Activated CD8-positive, alpha-beta memory T cell treated with anti-CD3 and anti-CD28 coated beads, Interleukin-2, amount 50 U/mL, for 1 hour (primary cell): ENCODE results near the gene IDI1.
A peak's percentile ranks its signal among the peaks of the same experiment; 100 is the strongest.
"Not testable (repeated sequence)": the region's sequence is repeated elsewhere in the genome, so short reads cannot be mapped to it uniquely, and the experiment has no call there.

Source experiments
- DNase-seq: peaks from one replicate; pipeline ENCODE4 v3.0.0-alpha.2; 2020; ENCODE audit errors: extremely low read depth

The IDI1 gene

GRCh38 chr10:1048732-1049424 lies at the start of gene IDI1:
Gene IDI1, minus strand, starts transcription at chr10:1049119. Its CDS starts 116 bp downstream, at chr10:1049003.
- peak; percentile 93 for DNase-seq

- DNase-seq, result no peak
Observed at GRCh38 chr10:1097436-1097835, 48.5 kb upstream of the IDI1 start.

DNA sequence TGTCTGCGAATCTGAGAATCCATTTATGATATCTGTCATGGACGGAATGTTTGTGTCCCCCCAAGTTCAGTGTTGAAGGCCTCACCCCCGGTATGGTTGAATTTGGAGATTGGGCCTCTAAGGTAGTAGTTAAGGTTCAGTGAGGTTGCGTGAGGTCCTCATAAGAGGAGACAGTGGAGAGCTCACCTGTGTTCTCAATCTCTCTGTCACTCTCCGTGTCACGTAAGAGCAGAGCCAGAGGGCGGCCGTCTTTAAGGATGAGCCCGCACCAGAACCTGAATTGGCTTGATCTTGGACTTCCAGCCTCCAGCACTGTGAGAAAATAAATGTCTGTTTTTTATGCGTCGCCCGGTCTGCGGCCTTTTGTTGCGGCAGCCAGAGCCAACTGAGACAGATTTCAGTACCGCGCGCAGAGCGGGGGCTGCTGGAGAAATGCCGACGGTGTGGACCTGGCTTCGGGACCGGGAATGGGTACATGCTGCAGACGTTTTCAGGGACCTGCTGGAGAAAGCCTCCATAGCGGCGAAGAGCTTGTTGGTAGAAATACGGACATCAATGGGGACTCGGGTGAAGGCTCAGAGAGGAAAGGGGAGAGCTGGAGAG lies 47.5 kb upstream of the IDI1 start:
- no peak for DNase-seq

DNA sequence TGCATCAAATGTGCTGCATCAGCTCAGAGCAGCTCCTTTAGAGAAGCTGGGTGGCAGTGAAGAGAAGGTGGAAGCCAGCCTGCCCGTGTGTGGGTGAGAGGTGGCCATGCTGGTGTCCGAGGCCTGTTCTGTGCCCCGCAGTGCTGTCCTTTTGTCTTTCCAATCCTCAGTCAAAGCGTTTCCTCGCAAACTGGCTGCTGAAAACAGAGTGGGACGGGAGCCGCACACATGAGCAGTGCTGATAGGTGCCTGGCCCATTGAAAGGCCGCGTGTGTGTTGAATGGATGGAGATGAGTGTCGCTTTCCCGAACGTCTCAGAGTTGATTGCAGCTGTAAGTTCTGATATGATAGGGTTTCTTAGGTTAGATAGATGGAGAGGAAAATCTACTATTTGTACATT lies 46.6 kb upstream of the IDI1 start:
- DNase-seq, result no peak

GRCh38 chr10:1094112-1095057 lies 45.5 kb upstream of the IDI1 start:
- no peak for DNase-seq

DNA sequence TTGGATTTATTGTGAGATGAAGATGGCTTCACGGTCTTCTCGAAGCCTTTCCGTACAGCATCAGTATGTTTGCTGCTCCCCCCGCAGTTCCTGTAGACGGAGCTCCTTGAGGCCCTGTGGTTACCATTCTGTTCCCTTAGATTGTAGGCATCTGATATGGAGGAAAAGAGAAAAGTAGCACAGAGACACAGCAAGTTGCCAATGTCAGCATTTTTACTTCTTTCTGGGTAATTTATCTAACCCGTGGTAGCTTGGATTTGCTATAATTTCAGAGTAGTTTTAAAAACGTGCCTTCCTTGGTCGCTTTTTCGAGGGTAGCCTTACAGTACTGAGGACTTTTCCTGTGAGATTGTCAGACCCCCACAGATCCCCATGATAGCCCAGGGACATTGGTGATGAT lies 44.8 kb upstream of the IDI1 start:
- no peak for DNase-seq

- no peak for DNase-seq
Observed at GRCh38 chr10:1090696-1091095, 41.8 kb upstream of the IDI1 start.

- DNase-seq, result no peak
Observed at GRCh38 chr10:1089017-1089689, 40.2 kb upstream of the IDI1 start.

GRCh38 chr10:1086787-1087186 lies 37.9 kb upstream of the IDI1 start:
- DNase-seq, result no peak

DNA sequence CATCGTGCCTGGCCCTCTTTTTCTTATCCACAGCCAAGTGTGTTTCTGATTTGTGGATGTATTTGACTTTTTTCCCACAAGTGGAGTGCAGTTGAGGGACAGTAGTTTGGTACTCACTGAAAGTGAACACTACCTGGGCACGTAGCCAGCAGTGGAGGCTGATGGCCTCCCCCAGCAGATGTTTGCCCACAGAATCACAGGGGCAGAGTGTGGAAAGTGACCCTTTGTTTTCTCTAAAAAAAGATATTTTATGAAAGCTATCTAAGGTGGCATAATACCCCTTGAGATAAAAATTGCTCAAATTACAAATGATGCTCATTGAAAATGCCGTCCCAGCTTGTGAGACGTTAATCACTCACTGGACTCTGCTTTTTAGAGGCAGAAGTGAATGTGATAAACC lies 36.3 kb upstream of the IDI1 start:
- no peak for DNase-seq

DNA sequence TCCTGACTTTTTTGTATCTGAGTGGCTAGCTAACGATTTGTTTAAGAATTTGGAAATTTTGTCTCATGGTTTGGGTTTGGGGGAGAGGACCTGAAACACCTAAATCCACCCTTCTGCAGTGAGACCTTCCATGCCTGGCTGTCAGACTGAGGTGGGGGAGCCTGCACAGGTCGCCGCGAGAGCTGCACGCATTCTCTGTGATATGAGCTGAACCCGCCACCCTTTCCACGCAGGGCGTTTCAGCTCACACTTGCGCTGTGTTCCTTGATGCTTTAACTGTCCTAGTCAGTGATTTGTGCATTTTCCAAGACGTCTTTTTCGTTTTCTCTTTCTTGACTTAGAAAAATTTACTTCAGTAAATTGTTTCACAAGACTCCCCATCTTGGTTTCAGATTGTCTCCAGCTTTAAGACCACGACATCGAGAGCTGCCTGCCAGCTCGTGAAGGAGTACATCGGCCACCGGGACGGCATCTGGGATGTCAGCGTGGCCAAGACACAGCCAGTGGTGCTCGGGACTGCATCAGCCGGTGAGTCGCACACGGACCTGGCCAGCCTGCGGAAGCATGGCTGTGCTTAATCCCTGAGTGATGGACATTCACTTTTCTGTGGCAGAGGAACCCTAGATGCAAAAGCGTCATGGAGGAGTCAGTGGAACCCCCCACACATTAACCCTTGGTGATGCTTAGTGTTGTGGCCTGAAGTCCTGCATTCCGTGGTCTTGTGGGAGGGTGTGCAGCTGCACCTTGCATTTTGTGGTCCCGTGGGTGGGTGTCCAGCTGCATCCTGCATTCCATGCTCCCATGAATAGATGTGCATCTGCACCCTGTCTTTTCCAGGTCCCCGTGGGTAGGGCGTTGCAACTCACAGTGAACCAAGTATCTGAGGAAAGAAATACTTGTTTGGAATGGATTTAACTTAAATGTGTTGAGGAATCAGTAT lies 35.4 kb upstream of the IDI1 start:
- DNase-seq, result no peak

DNA sequence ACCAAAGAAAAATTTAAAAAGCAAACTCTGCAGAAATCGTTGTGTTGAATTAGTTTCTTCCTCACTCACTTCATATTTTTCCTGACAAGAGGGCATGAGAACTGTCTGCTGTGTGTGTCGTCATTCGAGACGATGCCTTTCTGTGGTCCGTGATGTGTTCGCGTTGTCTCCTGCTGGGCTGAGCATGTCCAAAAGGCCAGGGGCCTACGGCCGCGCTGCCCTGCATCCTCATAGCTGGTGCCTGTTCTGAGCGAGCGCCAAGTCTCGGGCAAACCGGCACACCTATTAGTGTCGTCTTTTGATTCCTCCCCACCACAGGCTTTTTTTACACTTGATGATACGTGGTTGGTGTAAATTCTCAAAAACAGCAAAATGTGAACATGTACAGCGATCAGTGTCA lies 34.7 kb upstream of the IDI1 start:
- no peak for DNase-seq

DNA sequence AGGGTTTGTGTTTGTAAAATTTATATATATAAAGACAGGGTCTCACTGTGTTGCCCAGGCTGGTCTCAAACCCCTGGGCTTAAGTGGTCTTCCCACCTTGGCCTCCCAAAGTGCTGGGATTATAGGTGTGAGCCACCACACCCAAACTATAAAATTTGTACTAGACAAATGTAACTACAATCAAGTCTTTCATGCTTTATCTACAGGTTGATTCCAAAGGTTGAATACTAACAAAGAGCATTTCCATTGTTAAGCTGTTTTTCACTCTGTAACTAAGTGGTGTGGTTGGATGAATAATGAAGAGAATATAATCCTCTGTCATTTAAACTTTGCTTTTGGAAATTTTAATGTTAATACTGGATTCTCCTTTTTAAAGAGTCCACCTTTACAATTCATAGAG lies 29.7 kb upstream of the IDI1 start:
- DNase-seq, result no peak

DNA sequence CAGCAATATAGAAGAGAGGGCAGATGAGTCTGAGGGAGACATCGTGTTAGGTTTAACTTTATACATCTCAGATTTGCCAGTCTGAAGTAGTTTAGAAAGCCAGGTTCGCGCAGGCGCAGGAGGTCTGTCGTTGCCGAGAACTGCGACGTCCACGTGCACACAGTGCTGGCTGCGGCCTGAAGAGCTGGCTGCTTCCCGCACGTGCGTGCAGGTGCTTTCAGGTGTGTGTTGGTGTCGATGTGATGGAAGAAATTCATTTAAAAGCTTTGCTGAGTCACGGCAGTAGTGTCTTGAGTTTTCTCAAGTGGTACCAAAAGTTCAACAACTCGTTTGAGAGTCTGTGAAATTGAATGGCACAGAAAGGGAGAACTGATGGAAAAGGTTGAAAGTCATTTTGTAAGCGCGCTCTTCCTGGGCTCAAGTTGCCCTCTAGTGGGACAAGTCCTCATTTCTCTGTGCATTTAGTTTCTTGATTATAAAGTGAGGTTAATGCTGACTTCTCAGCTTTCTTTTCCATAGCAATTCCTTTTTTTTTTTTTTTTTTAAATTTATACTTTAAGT lies 25.9 kb upstream of the IDI1 start:
- no peak for DNase-seq

DNA sequence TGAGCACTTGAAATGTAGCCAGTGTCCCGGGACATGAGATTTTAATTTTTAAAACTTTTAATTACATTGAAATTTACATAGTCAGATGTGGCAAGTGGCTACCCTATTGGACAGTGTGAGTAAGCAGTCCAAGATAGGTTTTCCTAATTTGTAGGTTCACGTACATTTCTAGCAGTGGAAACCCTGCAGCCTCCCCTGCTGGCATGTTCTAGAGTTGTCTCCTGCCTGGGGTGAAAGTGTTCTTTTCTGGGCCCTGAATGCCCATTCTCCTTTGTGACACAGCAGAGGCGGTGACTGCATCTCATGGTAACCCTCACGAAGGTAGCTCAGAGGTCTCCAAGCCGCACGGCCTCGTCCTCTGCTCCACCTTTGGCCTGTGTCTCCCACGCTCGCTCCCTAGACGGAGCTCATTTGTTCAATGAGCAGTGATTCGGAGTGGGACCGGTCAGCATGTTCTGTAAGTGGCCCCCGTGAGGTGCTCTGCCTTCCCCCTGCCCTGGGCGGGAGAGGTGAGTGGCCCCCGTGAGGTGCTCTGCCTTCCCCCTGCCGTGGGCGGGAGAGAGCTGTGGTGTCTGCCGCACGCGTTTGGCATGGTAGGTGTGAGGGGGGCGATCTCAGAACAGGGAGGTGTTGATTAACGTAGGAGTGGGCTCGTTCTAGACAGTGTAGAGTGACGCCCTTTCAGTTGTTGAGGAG lies 25.3 kb upstream of the IDI1 start:
- no peak for DNase-seq

DNA sequence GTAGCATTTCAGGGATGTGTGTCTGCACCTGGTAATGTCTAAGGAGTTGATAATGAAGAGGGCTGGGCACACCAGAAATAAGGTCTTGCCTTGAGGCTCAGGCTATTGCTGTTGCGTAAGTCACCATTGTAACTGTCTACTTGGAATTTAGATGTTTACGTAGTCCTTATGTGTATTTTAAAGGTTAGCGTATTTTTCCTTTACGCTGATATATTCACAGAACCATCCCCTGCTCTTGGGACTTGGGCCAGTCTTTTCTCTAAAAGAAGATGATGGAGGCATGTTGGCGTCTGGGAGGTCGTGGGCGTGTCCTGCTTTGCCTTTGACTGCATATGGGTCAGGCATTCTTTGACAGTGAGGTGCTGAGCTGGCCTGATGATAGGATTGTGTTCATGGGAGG lies 22.0 kb upstream of the IDI1 start:
- no peak for DNase-seq

DNA sequence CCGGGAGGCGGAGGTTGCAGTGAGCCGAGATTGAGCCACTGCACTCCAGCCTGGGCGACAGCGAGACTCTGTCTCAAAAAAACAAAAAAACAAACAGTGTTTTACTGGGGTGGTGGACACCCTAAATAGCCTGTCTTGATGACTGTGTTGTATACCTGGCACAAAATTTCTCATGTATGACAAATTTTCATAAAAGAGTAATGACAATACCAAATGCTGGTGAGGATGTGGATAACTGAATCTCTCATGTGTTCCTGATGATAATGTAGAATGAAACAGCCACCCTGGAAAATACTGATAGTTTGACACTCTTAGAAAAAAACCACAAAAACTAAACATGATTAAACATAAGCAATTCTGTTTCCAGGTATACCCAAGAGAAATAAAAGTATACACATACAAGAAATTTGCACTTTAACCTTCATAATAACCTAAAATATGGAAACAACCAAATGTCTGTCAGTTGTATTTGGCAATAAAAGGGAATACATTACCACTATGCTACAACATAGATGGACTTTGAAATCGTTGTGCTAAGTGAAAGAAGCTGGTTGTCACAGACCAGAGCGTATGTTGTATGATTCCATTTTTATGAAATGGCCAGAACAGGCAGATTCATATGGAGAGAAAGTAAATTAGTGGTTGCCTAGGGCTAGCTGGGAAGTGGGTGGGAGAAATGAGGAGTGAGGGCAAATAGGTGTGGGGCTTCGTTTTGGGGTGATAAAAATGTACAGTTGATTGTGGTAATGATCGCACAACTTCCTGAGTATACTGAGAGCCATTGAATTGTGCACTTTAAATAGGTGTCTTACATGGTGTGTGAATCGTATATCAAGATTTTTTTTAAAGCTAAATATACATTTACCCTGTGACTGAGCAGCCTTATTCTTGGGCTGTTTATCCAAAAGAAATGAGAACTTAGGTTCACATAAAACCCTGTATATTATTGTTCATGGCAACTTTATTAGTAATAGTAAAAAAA lies 19.8 kb upstream of the IDI1 start:
- no peak for DNase-seq

- DNase-seq, result not testable (repeated sequence)
Observed at GRCh38 chr10:1066734-1067133, 17.8 kb upstream of the IDI1 start.

- no peak for DNase-seq
Observed at GRCh38 chr10:1064964-1065247, 16.0 kb upstream of the IDI1 start.
